Measurements from ENCODE around the gene CCDC85B. TPM values are rescaled to one million over a fixed set of nuclear protein-coding genes. Genes with fewer than 3 reads are reported as not detected.

CCDC85B gene
- 117 and 142 TPM in 2 replicates for total RNA-seq

DNA sequence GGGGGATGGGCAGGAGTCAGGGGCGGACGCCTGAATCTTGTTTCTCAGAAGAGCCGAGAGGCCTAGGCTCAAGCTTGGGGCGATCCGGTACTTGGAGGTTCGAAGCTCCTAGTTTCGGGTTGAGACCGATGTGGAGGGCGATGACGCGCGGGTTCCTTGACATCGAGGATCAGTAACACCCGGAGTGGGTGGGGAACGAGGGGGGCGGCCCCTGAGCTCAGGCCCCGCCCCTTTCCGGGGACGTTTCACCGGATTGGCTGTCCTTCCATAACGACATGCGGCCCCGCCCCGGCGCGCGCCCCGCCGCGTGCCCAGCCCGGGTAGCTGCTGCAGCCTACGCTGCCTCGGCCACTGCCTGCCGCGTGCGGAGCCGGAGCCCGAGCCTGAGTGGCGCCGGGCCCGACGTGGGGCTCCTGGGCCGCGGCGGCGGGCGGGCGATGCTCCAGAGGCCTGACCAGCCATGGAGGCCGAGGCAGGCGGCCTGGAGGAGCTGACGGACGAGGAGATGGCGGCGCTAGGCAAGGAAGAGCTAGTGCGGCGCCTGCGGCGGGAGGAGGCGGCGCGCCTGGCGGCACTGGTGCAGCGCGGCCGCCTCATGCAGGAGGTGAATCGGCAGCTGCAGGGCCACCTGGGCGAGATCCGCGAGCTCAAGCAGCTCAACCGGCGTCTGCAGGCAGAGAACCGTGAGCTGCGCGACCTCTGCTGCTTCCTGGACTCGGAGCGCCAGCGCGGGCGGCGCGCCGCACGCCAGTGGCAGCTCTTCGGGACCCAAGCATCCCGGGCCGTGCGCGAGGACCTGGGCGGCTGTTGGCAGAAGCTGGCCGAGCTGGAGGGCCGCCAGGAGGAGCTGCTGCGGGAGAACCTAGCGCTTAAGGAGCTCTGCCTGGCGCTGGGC, at the start of gene CCDC85B:
Gene CCDC85B (plus strand): TSS at position 350 of the 895 bp plus-strand sequence. CDS start 111 bp downstream, at position 461.

DNA sequence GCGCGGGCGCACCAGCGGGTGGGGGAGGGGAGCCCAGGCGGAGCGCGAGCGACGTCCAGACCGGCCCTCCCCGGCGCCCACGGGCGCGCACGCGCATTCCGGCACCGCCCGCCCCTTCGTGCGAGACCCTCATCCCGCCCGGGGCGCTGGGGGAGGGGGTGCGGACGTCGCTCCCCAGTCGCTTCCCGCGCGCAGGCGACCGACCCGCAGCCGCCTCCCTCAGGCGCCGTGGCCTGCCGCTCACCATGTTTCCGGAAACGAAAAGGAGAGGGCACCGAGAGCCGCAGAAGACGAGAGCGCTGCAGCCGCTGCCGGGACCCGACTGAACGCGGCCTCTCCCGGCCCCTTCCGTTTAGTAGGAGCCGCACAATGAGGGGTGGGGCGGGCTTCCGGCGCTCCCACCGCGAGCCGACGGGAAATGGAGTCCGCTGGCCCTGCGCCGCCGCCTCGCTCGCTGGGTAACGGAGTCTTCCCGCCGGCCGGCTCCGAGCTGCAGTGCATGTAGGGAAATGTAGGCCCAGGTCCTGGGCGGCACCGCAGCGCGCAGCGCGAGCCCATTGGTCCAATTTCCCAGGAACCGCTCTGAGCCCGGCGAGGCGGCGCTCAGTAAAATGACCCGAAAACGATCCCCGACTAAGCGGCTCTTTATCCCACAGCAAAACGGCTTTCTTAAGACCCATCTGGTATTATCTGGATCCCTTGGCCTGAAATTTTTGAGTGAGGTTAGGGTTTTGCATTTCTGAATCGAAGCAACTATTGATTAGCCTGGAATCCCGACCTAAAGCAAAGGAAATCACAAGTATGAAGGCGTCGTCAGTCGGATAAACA, 32.4 kb upstream of the CCDC85B start, which contains the start of gene CFL1:
Gene CFL1 (minus strand): TSS at position 328 of the 828 bp plus-strand sequence. CDS start 81 bp downstream, at position 247.

DNA sequence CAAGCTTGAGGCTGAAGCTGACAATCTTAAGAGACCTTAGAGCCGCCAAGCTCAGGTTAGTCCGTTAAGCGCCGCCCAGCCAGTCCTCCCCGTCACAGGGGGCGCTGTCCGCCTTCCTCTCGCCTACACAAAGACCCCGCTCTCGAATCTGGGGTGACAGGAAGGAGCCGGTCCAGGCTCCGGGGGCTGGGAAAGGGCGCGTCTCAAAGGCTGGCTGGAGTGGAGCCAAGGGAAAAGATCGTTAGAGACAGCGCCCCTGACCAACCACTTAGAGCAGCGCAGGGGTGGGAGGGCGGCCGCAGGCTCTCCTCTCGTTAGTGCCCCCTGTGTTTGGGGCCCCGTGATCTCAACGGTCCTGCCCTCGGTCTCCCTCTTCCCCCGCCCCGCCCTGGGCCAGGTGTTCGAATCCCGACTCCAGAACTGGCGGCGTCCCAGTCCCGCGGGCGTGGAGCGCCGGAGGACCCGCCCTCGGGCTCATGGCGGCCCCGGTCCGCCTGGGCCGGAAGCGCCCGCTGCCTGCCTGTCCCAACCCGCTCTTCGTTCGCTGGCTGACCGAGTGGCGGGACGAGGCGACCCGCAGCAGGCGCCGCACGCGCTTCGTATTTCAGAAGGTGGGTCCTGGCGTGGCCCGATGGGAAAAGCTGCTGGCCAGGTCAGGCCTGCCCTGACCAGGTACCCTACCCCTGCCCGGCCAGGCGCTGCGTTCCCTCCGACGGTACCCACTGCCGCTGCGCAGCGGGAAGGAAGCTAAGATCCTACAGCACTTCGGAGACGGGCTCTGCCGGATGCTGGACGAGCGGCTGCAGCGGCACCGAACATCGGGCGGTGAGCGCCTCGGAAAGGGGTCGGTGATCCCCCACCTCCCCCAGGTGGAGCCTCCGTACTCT, 30.0 kb upstream of the CCDC85B start, which contains the start of gene MUS81:
Gene MUS81 (plus strand): TSS at position 156 of the 887 bp plus-strand sequence. CDS start 321 bp downstream, at position 477.

DNA sequence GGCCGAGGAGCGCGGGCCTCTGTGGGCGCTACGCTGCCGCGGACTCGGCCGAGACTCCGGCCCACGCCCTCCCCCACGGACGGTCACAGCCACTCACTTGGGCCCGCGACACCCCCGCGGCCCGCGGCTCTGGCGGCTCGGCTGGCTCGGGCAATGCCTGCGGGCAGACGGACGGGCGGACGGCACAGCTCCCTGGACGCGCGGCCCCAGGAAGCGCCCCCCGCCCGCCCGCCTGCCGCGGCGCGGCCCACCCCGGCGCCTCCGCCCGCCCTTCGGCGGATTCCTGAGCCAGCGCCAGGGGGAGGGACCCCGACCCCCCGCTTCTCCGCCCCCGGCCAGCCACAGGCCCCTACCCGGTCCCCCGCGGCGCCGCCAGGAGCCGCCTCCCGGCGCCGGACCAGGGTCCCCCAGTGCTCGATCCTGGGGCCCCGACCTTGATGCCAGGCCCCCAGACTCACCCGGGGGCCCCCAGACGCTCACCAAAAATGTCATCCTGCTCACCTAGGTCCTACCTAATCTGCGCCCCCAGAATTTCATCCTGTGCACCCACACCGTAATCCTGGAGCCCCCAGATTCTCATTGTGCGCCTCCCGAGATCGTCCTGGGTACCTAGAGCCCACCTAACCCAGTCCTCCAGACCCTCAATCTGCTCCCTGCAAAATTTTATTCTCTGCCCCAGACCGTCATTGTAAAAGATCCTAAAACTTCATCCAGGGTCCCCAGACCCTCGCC, 17.7 kb upstream of the CCDC85B start, which contains the start of gene EFEMP2:
Gene EFEMP2 (minus strand): TSS at position 215 of the 732 bp plus-strand sequence. CDS start 446 bp downstream, outside the sequence.

DNA sequence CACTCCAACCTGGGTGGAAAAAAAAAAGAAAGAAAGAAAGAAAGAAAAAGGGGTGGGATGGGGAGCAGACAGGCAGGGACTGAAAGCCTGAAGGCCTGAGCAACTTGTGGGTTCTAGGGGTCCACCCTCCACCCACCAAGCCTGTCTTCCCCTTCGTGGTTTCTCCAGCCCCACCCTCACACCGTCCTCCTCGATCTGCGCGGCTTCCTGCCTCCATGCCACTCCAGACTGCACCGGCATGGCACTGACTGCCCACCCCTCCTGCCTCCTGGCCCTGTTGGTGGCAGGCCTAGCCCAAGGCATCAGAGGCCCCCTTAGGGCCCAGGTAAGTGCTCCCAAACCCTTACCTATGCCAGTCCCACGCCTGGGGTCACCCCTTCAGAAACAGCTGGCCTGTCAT, 10.9 kb upstream of the CCDC85B start, which contains the start of gene CTSW:
Gene CTSW (plus strand): TSS at position 221 of the 400 bp plus-strand sequence. CDS start 18 bp downstream, at position 239.

DNA sequence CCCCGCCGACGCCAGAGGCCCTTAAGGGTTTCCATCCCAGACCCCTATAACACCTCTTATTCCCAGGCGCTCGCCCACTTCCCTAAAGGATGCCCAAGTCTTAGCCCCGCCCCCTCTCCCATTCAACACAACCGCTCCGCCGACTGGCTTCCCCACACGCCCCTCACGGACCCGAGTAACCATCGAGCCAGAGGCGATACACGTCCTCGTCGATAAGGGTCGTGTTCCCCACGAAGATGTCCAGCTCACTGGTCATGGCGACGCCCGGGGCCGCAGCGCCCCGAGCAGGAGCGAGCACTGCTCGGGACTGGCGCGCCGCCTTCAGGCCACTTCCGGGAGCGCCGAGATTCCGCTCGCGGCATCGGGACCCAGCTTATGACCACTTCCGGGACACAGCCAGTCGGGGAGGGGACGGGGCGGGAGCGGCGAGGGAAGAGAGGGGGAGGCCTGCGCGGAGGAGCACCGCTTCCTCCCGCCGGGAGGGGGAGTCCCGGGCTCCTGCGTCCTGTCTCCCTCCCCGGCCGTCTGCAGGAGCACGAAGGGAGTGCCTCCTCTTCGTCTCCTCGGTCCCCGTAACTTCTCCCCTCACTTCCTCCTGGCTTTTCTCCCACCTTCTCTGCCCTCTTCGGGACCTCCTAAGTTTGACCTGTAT, 2.2 kb upstream of the CCDC85B start, which contains the start of gene FIBP:
Gene FIBP (minus strand): TSS at position 309 of the 652 bp plus-strand sequence. CDS start 53 bp downstream, at position 256.

DNA sequence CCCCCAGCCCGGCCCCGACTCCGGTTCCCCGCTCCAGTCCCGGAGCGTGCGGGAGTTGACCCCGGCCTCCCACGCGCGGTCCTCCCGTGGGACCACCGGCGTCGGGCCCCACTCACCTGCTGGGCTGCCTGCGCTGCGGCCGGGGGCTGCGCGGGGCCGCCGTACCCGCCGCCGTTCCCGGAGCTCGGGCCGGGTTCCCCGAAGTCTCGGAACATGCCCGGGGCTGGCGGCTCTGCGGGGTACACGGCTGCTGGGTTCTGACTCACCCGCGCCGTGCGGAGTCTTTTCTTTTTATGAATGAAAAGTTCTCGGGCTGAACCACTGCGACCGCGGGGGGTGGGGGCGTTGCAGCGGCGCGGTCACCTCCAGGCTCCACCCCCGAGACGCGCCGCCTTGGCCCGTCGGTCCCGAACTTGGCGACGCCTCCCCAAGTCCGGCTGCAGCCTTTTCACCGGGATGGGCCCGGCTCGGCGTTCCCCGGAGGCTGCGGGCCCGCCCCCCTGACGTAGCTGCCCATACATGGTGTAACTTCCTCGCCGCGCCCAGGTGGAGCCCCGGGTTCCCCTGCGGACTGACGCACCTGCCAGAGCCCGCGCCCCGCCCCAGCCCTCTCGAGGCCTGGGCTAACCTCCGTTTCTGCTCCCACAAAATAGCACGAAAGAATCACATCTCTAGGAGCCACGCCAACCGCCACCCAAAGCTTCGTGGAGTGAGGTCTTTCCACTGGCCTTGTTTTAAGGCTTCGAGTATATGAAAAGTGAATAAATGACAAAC, 9.8 kb downstream of the CCDC85B start, which contains the start of gene FOSL1:
Gene FOSL1 (minus strand): TSS at position 264 of the 774 bp plus-strand sequence. CDS start 49 bp downstream, at position 215.

DNA sequence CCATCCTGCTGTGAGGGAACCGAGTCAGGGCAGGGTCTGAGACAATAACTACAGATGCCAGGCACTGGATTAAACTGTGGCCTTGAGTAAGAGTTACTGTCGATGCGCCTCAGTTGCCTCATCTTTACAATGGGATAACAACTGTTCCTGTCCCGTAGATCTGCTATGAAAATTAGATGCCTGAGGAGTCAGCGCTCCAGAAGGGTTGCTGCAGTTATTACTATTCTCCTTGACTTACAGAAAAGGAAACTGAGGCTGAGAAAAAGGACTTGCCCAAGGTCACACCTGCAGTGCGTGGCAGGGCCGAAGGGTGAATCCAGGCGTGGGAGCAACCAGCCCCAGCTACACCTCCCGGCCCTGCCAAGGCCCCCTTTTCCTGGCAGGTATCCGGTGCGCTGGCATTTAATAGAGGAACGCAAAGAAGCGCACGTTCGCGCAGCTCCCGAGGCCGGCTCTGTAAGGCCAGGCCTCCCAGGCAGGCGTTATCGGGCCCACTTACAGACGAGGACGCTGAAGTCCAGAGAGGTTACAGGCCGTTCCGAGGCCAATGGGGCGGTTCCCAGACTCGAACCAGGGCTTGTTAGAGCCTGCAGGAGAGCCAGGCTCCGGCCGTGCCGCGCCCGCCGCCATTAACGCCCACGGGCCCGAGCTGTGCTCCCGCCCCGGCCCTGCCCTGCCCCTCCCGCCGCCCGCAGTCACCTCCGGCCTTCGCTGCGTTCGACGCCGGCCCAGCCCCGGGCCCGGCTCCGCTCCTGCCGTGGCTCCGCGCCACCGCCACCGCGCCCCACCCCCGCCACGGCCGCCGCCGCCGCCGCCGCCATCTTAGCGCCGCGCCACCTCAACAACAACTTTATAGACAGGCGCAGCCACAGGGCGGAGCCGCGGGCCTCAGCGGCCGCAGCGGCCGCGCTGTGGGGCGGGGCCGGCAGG, 28.0 kb downstream of the CCDC85B start, which contains the start of gene C11orf68:
Gene C11orf68 (minus strand): TSS at position 852 of the 930 bp plus-strand sequence. CDS start 31 bp downstream, at position 821.

DNA sequence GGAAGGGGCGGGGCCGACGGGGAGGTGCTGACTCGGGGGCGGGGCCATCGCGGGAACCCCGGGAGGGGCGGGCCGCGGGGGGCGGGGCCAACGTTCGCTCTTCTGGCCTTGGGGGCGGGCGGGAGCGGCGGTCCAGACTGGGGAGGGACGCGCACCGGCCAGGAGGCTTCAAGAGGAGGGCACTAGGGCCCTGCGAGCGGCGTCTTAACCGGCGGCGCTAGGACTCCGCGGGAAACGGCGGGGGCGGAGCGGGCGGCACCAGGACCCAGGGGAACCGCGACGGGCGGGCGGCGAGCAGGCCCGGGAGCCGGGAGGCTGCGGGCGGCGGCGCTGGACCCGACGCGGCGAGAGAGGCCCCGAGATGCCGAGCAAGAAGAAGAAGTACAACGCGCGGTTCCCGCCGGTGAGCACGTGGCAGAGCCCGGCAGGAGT, 28.7 kb downstream of the CCDC85B start, which contains the start of gene DRAP1:
Gene DRAP1 (plus strand): TSS at position 286 of the 432 bp plus-strand sequence. CDS start 76 bp downstream, at position 362.

Other genes with a start within 250 kb of the CCDC85B start
- gene RELA, start 227.8 kb upstream of the CCDC85B start, total RNA-seq: 28.8 and 37.6 TPM in 2 replicates
- gene KAT5, start 178.4 kb upstream of the CCDC85B start, total RNA-seq: 27.1 and 34.3 TPM in 2 replicates
- 81.2 and 103 TPM in 2 replicates for gene RNASEH2C, start 169.9 kb upstream of the CCDC85B start, total RNA-seq
- gene AP5B1, start 109.7 kb upstream of the CCDC85B start, total RNA-seq: 6.2 and 8.9 TPM in 2 replicates
- not detected in 2 replicates for gene OVOL1, start 103.6 kb upstream of the CCDC85B start, total RNA-seq
- gene SNX32, start 56.7 kb upstream of the CCDC85B start, total RNA-seq: 0.58 and 1.1 TPM in 2 replicates
- 1,937 and 2,041 TPM in 2 replicates for gene CFL1, start 32.5 kb upstream of the CCDC85B start, total RNA-seq
- 30.7 and 40.1 TPM in 2 replicates for gene MUS81, start 30.2 kb upstream of the CCDC85B start, total RNA-seq
- gene EFEMP2, start 17.9 kb upstream of the CCDC85B start, total RNA-seq: 140 and 198 TPM in 2 replicates
- 0.71 TPM in 1 of 2 replicates, not detected in the other for gene CTSW, start 10.8 kb upstream of the CCDC85B start, total RNA-seq
- 170 and 250 TPM in 2 replicates for gene FIBP, start 2.2 kb upstream of the CCDC85B start, total RNA-seq
- gene FOSL1, start 9.7 kb downstream of the CCDC85B start, total RNA-seq: 31.4 and 37.2 TPM in 2 replicates
- gene C11orf68, start 28.4 kb downstream of the CCDC85B start, total RNA-seq: 13.5 and 24.5 TPM in 2 replicates
- gene DRAP1, start 28.8 kb downstream of the CCDC85B start, total RNA-seq: 405 and 416 TPM in 2 replicates
- not detected in 2 replicates for gene TSGA10IP, start 54.8 kb downstream of the CCDC85B start, total RNA-seq
- 27.4 and 31.2 TPM in 2 replicates for gene SART1, start 71.1 kb downstream of the CCDC85B start, total RNA-seq
- gene EIF1AD, start 111.5 kb downstream of the CCDC85B start, total RNA-seq: 26.8 and 39.3 TPM in 2 replicates
- 111 and 138 TPM in 2 replicates for gene BANF1, start 111.8 kb downstream of the CCDC85B start, total RNA-seq
- gene CST6, start 121.3 kb downstream of the CCDC85B start, total RNA-seq: not detected in 2 replicates
- gene CATSPER1, start 135.8 kb downstream of the CCDC85B start, total RNA-seq: 0.35 and 0.58 TPM in 2 replicates
- gene GAL3ST3, start 158.5 kb downstream of the CCDC85B start, total RNA-seq: not detected in 2 replicates
- 182 and 206 TPM in 2 replicates for gene SF3B2, start 161.7 kb downstream of the CCDC85B start, total RNA-seq
- 20.8 and 22.9 TPM in 2 replicates for gene PACS1, start 179.6 kb downstream of the CCDC85B start, total RNA-seq